HL-60/S4 (cell line): ENCODE results near the gene TMEM14C.
"Not testable (repeated sequence)": the region's sequence is repeated elsewhere in the genome, so short reads cannot be mapped to it uniquely, and the experiment has no call there.

Experiments used
- in situ Hi-C: fragments of 300-500 bp; cut with MboI; formaldehyde crosslinking; loops from 2 replicates; pipeline ENCODE4 v1.14.3; 2022; ENCODE audit warnings: low sequenced_read_pairs

TMEM14C gene

GRCh38 chr6:10720960-10721849 lies 1.7 kb upstream of the TMEM14C start:
- in situ Hi-C loops, result not testable (repeated sequence)

- in situ Hi-C loops, result no loop called here
These were observed 860 bp upstream of the TMEM14C start for GRCh38 chr6:10721850-10722569.

GRCh38 chr6:10722570-10722819 lies 375 bp upstream of the TMEM14C start:
- in situ Hi-C loops, result no loop called here

GRCh38 chr6:10723567-10723881 lies 654 bp downstream of the TMEM14C start:
- in situ Hi-C loops, result no loop called here

- in situ Hi-C loops, result no loop called here
These were observed 2.2 kb downstream of the TMEM14C start for GRCh38 chr6:10725044-10725443.

GRCh38 chr6:10725716-10726115 lies 2.8 kb downstream of the TMEM14C start:
- in situ Hi-C loops, result no loop called here

- in situ Hi-C loops, result no loop called here
These were observed 7.4 kb downstream of the TMEM14C start for GRCh38 chr6:10730254-10730653.

GRCh38 chr6:10733151-10733715 lies 10.4 kb downstream of the TMEM14C start:
- in situ Hi-C loops, result no loop called here

GRCh38 chr6:10733863-10734262 lies 11.0 kb downstream of the TMEM14C start:
- in situ Hi-C loops, result no loop called here

- in situ Hi-C loops, result no loop called here
These were observed 13.9 kb downstream of the TMEM14C start for GRCh38 chr6:10736731-10737130.

GRCh38 chr6:10740061-10740460 lies 17.2 kb downstream of the TMEM14C start:
- in situ Hi-C loops, result no loop called here

- in situ Hi-C loops, result not testable (repeated sequence)
These were observed 18.8 kb downstream of the TMEM14C start for GRCh38 chr6:10741643-10742042.

- in situ Hi-C loops, result no loop called here
These were observed 19.4 kb downstream of the TMEM14C start for GRCh38 chr6:10742251-10742650.

GRCh38 chr6:10743515-10743914 lies 20.6 kb downstream of the TMEM14C start:
- in situ Hi-C loops, result no loop called here

- in situ Hi-C loops, result no loop called here
These were observed 22.2 kb downstream of the TMEM14C start for GRCh38 chr6:10745116-10745515.

GRCh38 chr6:10746915-10747250 lies 24.0 kb downstream of the TMEM14C start:
- in situ Hi-C loops, result no loop called here

- in situ Hi-C loops, result no loop called here
These were observed 24.5 kb downstream of the TMEM14C start, which contains the start of gene TMEM14B for GRCh38 chr6:10747251-10747972. TSS of gene TMEM14B (plus strand) at chr6:10747805. CDS start at chr6:10749246, 1,441 bp downstream.

GRCh38 chr6:10749734-10750133 lies 26.9 kb downstream of the TMEM14C start:
- in situ Hi-C loops, result no loop called here

- in situ Hi-C loops, result not testable (repeated sequence)
These were observed 27.7 kb downstream of the TMEM14C start for GRCh38 chr6:10750568-10750967.

- in situ Hi-C loops, result not testable (repeated sequence)
These were observed 28.9 kb downstream of the TMEM14C start for GRCh38 chr6:10751757-10752156.

- in situ Hi-C loops, result no loop called here
These were observed 33.2 kb downstream of the TMEM14C start for GRCh38 chr6:10756085-10756484.
